CD4-positive, alpha-beta T cell treated with Interleukin-4 for 1 hour (primary cell): ENCODE data around the gene VIPR2.
"Not testable (repeated sequence)": the region's sequence is repeated elsewhere in the genome, so short reads cannot be mapped to it uniquely, and the experiment has no call there.

Source experiments
- DNase-seq, 2 donors: peaks; one replicate each; pipeline ENCODE4 v3.0.0-alpha.2; 2020 to 2022

The VIPR2 gene

GRCh38 chr7:159001811-159002210 lies 142.9 kb downstream of the VIPR2 start:
- DNase-seq = no peak

GRCh38 chr7:159000859-159001435 lies 143.7 kb downstream of the VIPR2 start:
- DNase-seq = no peak

DNA sequence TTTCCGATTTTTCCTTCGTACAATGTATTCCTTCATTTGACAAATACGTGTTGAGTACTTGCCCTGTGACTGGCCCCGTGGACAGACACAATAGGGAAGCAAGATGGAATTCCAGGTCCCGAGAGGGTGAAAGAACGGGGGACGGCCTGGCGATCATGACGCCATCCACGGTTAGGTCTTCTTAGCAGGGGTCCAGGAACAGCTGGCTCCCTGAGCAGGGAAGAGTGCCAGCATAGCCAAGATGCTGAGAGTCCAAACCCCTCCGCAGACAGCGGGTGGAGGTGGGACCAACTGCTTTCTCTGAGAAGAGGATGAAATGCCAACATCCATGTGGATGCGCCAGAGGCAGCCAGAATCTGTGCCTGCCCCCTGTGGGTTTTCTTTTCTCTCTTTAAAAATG lies 144.6 kb downstream of the VIPR2 start:
- DNase-seq = no peak

DNA sequence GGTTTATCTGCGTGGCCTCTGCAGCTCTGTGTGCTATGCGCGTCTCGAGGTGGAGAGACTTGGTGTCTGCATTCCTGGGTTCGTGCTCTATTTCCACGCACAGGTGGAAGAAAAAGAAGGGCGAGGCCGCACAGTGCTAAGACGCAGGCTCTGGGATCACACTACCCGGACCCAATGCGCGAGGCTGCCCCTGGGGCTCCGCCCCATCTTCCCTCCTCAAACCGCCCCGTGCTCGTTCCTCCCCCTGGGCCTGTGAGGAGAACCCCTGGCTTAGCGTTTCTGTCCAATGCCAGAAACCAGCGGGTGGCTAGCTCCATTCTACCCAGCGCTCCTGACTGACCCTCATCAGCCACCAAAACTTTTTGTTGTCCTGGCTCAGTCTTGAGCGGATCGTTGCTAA lies 145.2 kb downstream of the VIPR2 start:
- no peak for DNase-seq

DNA sequence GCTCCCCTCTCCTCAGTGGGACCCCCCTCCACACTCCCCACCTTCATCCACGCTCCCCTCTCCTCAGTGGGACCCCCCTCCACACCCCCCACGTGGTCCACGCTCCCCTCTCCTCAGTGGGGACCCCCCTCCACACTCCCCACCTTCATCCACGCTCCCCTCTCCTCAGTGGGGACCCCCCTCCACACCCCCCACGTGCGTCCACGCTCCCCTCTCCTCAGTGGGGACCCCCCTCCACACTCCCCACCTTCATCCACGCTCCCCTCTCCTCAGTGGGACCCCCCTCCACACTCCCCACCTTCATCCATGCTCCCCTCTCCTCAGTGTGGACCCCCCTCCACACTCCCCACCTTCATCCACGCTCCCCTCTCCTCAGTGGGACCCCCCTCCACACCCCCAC lies 146.4 kb downstream of the VIPR2 start:
- DNase-seq = not testable (repeated sequence)

- DNase-seq = no peak
Observed at GRCh38 chr7:158997471-158997870, 147.2 kb downstream of the VIPR2 start.

DNA sequence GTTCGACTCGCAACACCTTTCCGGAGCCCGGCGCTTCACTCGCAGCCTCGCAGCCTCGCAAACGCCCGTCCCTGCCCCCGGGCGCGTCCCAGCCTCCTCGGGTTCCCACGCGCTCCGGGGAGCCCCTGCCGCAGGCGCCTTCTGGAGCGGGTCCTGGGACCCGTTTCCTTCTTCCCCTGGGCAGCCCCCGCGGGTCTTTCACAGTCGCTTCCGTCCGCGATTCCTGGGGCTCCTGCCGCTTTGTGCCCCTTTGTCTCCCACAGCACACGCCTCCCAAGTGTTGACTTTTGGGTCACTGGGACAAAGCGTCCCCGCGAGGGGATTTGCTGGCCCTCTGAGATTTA lies 147.6 kb downstream of the VIPR2 start:
- no peak for DNase-seq

- no peak for DNase-seq
Observed at GRCh38 chr7:158996214-158997109, 148.2 kb downstream of the VIPR2 start.

- DNase-seq = no peak
Observed at GRCh38 chr7:158995514-158995913, 149.2 kb downstream of the VIPR2 start.

DNA sequence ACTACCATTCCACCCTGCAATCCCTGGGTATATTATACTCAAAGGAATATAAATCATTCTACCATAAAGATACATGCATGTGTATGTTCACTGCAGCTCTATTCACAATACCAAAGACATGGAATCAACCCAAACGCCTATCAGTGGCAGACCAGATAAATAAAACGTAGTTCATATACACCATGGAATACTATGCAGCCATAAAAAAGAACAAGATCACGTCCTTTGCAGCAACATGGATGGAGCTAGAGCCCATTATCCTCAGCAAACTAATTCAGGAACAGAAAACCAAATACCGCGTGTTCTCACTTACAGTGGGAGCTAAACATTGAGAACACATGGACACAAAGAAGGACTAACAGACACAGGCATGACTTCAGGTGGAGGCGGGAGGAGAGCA lies 150.0 kb downstream of the VIPR2 start:
- no peak for DNase-seq

- DNase-seq = no peak
Observed at GRCh38 chr7:158993591-158993990, 151.1 kb downstream of the VIPR2 start.

GRCh38 chr7:158992759-158993158 lies 151.9 kb downstream of the VIPR2 start:
- DNase-seq = no peak

GRCh38 chr7:158991824-158992621 lies 152.6 kb downstream of the VIPR2 start:
- no peak for DNase-seq

GRCh38 chr7:158988996-158989395 lies 155.7 kb downstream of the VIPR2 start:
- DNase-seq = no peak

- DNase-seq = no peak
Observed at GRCh38 chr7:158988302-158988862, 156.3 kb downstream of the VIPR2 start.

DNA sequence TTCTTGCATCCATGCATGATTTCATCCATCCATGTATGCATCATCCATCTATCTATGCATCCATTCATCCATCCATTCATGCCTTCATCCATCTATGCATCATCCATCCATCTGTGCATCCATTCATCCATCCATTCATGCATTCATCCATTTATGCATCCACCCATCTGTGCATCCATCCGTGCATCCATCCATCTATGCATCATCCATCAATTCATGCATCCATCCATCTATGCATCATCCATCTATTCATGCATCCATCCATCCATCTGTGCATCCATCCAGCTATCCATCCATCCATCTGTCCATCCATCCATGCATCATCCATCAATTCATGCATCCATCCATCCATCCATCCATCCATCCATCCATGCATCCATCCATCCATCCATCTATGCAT lies 157.0 kb downstream of the VIPR2 start:
- no peak for DNase-seq

- no peak for DNase-seq
Observed at GRCh38 chr7:158985583-158985982, 159.1 kb downstream of the VIPR2 start.

DNA sequence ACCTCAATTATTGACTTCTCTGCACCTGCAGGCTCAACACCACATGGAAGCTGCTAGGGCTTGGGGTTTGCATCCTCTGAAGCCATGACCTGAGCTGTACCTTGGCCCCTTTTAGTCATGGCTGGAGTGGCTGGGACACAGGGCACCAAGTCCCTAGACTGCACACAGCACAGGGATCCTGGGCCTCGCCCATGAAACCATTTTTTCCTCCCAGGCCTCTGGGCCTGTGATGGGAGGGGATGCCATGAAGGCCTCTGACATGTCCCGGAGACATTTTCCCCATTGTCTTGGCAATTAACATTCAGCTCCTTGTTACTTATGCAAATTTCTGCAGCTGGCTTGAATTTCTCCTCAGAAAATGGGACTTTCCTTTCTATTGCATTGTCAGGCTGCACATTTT lies 160.7 kb downstream of the VIPR2 start:
- not testable (repeated sequence) for DNase-seq

DNA sequence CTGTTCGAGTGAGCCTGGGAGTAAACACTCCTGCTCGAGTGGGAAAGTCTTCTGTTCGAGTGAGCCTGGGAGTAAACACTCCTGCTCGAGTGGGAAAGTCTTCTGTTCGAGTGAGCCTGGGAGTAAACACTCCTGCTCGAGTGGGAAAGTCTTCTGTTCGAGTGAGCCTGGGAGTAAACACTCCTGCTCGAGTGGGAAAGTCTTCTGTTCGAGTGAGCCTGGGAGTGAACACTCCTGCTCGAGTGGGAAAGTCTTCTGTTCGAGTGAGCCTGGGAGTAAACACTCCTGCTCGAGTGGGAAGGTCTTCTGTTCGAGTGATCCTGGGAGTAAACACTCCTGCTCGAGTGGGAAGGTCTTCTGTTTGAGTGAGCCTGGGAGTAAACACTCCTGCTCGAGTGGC lies 162.6 kb downstream of the VIPR2 start:
- DNase-seq = not testable (repeated sequence)

- DNase-seq = no peak
Observed at GRCh38 chr7:158979635-158980351, 164.9 kb downstream of the VIPR2 start.

DNA sequence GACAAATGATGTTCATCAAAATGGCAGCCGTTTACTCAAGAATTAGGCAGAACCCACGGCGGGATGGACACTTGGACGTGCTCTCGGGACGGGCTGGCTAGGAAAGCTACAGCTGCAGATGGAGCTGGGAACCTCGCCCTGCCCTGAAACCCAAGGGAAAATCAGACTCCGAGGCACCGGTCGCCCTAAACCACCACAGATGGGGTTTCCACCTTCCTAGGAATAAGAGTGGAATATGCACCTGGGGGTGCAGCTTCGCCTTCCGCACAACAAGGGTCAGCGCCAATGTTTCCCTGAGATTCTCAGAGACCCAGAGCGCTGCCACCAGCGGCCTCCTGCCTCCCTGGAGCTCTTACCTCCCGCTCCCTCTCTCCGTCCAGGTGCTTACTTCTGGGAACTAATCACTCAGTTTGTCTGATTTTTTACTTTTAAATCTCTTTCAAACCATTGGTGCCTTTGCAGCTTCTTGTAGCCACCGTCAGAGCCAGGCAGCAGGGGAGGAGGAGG lies 165.6 kb downstream of the VIPR2 start:
- DNase-seq = no peak
